Glutamatergic neuron (in vitro differentiated cells): Measurements from ENCODE around the gene TACC3. TPM values are rescaled to one million over a fixed set of nuclear protein-coding genes. Genes with fewer than 3 reads are reported as not detected.
"Not testable (repeated sequence)": the region's sequence is repeated elsewhere in the genome, so short reads cannot be mapped to it uniquely, and the experiment has no call there.

Experiments
- DNase-seq: peaks from one replicate; pipeline ENCODE4 v3.0.0; 2022
- H3K27ac Mint-ChIP-seq: one replicate; pipeline ENCODE4 v1.8.0; 2020; ENCODE audit warnings: mild to moderate bottlenecking, mixed read lengths, inconsistent platforms; ENCODE audit not compliant: unreplicated experiment
- H3K27me3 Mint-ChIP-seq: one replicate; pipeline ENCODE4 v1.8.0; 2020; ENCODE audit warnings: mild to moderate bottlenecking, moderate library complexity, mixed read lengths, inconsistent platforms; ENCODE audit not compliant: unreplicated experiment
- H3K36me3 Mint-ChIP-seq: one replicate; pipeline ENCODE4 v1.8.0; 2020; ENCODE audit warnings: mild to moderate bottlenecking, mixed read lengths, inconsistent platforms; ENCODE audit not compliant: unreplicated experiment
- H3K4me1 Mint-ChIP-seq: one replicate; pipeline ENCODE4 v1.8.0; 2020; ENCODE audit warnings: mild to moderate bottlenecking, low read depth, mixed read lengths, inconsistent platforms; ENCODE audit not compliant: unreplicated experiment
- H3K4me3 Mint-ChIP-seq: one replicate; pipeline ENCODE4 v1.8.0; 2020; ENCODE audit warnings: mild to moderate bottlenecking, mixed read lengths, inconsistent platforms; ENCODE audit not compliant: unreplicated experiment
- H3K9me3 Mint-ChIP-seq: one replicate; pipeline ENCODE4 v1.8.0; 2020; ENCODE audit warnings: mild to moderate bottlenecking, moderate library complexity, mixed read lengths, inconsistent platforms; ENCODE audit not compliant: unreplicated experiment
- CTCF ChIP-seq: fragments of 200-600 bp; sonication (generic); IDR thresholded peaks from one replicate; pipeline ENCODE4 v1.5.0; 2021; ENCODE audit not compliant: partially characterized antibody, unreplicated experiment
- total RNA-seq: library from RNA; stranded (reverse); fragmentation: NEBNext Ultra II Directional; extraction: Animal tissue kit (Norgen Biotek cat#: 25700); gene quantifications from one replicate; pipeline ENCODE4 v1.2.1, GENCODE V29; 2021; ENCODE audit not compliant: unreplicated experiment

TACC3 gene
- total RNA-seq, 1 donor from 2014 or later, result 23.0 TPM

DNA sequence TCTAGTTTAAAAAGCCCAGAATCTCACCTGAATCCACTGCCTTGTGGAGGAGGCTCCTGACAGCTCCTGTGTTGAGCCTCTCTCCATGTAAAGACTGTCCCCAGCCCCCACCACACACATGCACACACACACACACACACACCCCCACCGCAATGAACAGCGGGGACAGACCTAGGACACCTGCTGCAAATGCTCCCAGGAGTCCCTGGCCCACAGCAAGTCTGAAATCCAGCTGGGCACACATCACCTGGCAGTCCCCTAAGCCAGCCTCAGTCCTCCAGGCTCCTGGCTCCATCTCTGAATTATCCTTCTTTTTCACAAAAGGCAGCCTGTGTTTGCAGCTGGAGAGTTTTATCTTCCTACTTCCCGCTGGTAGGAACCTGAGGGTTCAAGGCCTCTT, 30.6 kb upstream of the TACC3 start:
- TF ChIP-seq CTCF, result no peak
- H3K36me3 Mint-ChIP-seq, result no peaks in the 10 kb centered on the region
- peaks cover 2% of the 10 kb centered on the region for H3K27me3 Mint-ChIP-seq
- H3K27ac Mint-ChIP-seq, result peak overlapping the region; percentile 17
- H3K9me3 Mint-ChIP-seq, result peaks cover 6% of the 10 kb centered on the region
- no peak for DNase-seq
- H3K4me3 Mint-ChIP-seq, result no peak overlapping the region
- H3K4me1 Mint-ChIP-seq, result peaks cover 12% of the 10 kb centered on the region

DNA sequence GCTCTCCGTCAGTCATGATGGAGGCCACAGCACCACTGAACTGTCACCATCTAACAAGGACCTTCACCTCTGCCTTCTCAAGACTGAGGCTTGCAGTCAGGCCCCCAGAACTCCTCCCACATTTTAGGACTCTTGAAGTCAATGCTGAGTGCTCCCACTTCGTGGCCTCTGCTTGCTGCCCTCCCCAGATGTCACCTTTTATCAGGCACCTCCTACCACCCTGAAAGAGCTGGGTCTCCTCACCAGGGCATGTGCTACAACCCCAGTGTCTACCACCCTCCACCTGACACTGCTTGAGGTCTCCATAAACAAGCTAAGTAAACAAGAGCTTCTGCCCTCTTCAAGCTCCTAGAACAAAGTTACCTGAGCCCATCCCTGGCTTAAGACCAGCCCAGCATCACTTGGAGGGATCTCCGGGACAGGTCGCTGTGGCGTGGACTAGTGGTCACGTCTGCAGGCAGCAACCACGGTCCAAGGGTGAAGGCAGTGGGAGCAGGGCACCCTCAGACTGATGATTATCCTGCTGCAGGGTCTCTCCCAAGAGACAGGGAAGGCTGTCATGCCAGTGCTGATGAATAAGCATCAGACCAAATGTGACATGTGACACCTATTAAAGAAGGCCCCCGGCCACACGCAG, 29.5 kb upstream of the TACC3 start:
- peaks cover 2% of the 10 kb centered on the region for H3K27me3 Mint-ChIP-seq
- peaks cover 9% of the 10 kb centered on the region for H3K9me3 Mint-ChIP-seq
- H3K36me3 Mint-ChIP-seq, result no peaks in the 10 kb centered on the region
- DNase-seq, result no peak
- H3K4me1 Mint-ChIP-seq, result peaks cover 16% of the 10 kb centered on the region
- no peak overlapping the region for H3K4me3 Mint-ChIP-seq
- TF ChIP-seq CTCF, result no peak
- H3K27ac Mint-ChIP-seq, result peak overlapping the region; percentile 3

GRCh38 chr4:1693131-1693896, 28.0 kb upstream of the TACC3 start:
- DNase-seq, result peak; percentile 78

GRCh38 chr4:1695913-1696312, 25.4 kb upstream of the TACC3 start:
- peak overlapping the region; percentile 85 for H3K27ac Mint-ChIP-seq
- no peaks in the 10 kb centered on the region for H3K27me3 Mint-ChIP-seq
- H3K9me3 Mint-ChIP-seq, result peaks cover 6% of the 10 kb centered on the region
- no peak for TF ChIP-seq CTCF
- H3K4me1 Mint-ChIP-seq, result peaks cover 13% of the 10 kb centered on the region
- H3K36me3 Mint-ChIP-seq, result no peaks in the 10 kb centered on the region
- peak overlapping the region; percentile 57 for H3K4me3 Mint-ChIP-seq
- DNase-seq, result peak; percentile 60

More at GRCh38 chr4:1693131-1693896, 28.0 kb upstream of the TACC3 start:
- Mint-ChIP-seq H3K36me3 (no peaks in the 10 kb centered on the region), H3K4me3 (no peak overlapping the region), H3K4me1 (peaks cover 16% of the 10 kb centered on the region), H3K27me3 (peaks cover 2% of the 10 kb centered on the region), H3K9me3 (peaks cover 9% of the 10 kb centered on the region), H3K27ac (peak overlapping the region; percentile 62)
- peak; percentile 96 for TF ChIP-seq CTCF

DNA sequence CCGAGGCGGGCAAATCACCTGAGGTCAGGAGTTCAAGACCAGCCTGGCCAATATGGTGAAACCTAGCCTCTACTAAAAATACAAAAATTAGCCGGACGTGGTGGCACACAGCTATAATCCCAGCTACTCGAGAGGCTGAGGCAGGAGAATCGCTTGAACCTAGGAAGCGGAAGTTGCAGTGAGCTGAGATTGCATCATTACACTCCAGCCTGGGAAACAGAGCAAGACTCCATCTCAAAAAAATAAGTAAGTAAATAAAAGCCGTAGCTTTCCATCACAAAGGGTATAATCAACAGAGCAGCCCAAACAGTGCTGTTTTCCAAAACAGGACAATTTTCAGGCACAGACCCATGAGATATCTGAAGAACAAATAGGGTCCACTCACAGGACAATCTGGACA, 19.6 kb upstream of the TACC3 start:
- not testable (repeated sequence) for H3K9me3 Mint-ChIP-seq, H3K27me3 Mint-ChIP-seq, H3K36me3 Mint-ChIP-seq, H3K27ac Mint-ChIP-seq, H3K4me1 Mint-ChIP-seq, DNase-seq, H3K4me3 Mint-ChIP-seq
